Measurements from ENCODE around the gene ABHD8. TPM values are rescaled to one million over a fixed set of nuclear protein-coding genes. Genes with fewer than 3 reads are reported as not detected.

Gene ABHD8
- total and polyA plus RNA-seq, 4 donors: 15.9 to 35.6 (median 26.4) TPM

DNA sequence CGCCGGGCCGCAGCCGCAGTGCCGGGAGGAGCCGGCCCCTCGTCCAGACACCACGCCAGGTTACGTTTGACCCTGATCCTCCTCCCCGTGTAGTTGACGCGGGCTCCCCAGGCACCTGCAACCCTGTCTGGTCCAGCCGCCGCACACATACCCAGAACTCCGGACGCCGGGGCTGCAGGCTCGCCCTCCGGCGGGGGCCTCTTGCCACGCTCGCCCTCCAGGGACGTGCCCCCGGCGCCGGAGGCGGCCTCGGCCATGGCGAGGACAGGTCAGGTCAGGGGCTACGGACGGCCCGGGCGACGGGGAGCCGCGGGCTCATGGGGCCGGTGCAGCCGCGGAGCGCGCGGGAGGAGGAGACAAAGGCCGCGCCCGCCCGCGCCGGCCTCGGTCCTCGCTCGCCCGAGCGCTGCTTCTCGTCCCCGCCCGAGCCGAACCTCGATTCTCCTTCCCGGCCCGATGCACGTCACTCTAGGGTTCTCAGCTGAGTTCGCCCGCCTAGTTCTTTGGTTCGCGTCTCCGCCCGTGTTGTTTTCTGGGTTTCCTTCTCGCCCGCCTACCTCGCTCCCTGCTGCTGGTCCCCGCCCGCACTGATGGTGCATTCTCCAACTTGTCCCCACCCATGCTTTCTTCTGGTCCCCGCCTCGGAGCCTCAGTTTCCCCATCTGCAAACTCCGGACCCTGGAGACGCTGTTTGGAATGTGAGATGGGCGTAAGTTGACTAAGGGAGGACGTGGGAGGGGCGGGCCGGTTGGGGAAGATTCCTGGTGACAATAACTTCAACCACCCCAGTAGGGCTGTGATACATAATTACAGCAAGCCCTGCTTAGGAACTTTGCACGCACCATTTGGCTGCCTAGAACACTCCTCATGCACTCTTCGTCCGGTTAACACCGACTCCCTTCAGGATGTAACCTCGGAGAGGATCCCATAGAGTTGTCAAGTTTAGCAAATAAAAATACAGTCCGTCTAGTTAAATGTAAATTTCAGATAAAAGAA is 31.5 kb upstream of the ABHD8 start, which contains the start of gene ANO8:
Gene ANO8 (minus strand): TSS at position 442 of the 996 bp plus-strand sequence. CDS start 185 bp downstream, at position 257.
- peak within 1 kb of the TSS; percentile 71 for H3K27ac ChIP-seq (ENCODE audit: low read depth, low read length)
- no peaks in the 10 kb centered on the region for H3K9me3 ChIP-seq (ENCODE audit: control insufficient read depth, insufficient read depth, low read length)
- peaks cover 54% of the 10 kb centered on the region for H3K36me3 ChIP-seq (ENCODE audit: control insufficient read depth, insufficient read depth, low read length)
- H3K4me3 ChIP-seq (ENCODE audit: low read depth, low read length): peak within 1 kb of the TSS; percentile 60
- no peaks in the 10 kb centered on the region for H3K27me3 ChIP-seq (ENCODE audit: control insufficient read depth, insufficient read depth, low read length)
- H3K4me1 ChIP-seq (ENCODE audit: control insufficient read depth, insufficient read depth, low read length): peaks cover 61% of the 10 kb centered on the region
- DNase-seq (ENCODE audit: low read depth in 4 of 6, low spot score in 6 of 6): peak; percentile 94 to 100 (median 97)
- WGBS (ENCODE audit: insufficient coverage): under 1% methylated on average over 72 of the region's 86 CpGs

- no peak overlapping the region for H3K27ac ChIP-seq (ENCODE audit: low read depth, low read length)
- H3K4me3 ChIP-seq (ENCODE audit: low read depth, low read length): peak overlapping the region; percentile 60
- DNase-seq (ENCODE audit: low read depth in 4 of 6, low spot score in 6 of 6): peak in 2 of 6 donors; percentile 60 to 61
- WGBS (ENCODE audit: insufficient coverage): 36% methylated on average over 52 of the region's 52 CpGs
- H3K4me1 ChIP-seq (ENCODE audit: control insufficient read depth, insufficient read depth, low read length): peaks cover 66% of the 10 kb centered on the region
- no peaks in the 10 kb centered on the region for H3K27me3 ChIP-seq (ENCODE audit: control insufficient read depth, insufficient read depth, low read length)
- peaks cover 54% of the 10 kb centered on the region for H3K36me3 ChIP-seq (ENCODE audit: control insufficient read depth, insufficient read depth, low read length)
- H3K9me3 ChIP-seq (ENCODE audit: control insufficient read depth, insufficient read depth, low read length): no peaks in the 10 kb centered on the region
Observed at GRCh38 chr19:17333611-17334413, 30.6 kb upstream of the ABHD8 start.

- DNase-seq (ENCODE audit: low read depth in 4 of 6, low spot score in 6 of 6): peak in 1 of 6 donors; percentile 55
- Histone ChIP-seq H3K4me1 (ENCODE audit: control insufficient read depth, insufficient read depth, low read length) (peaks cover 63% of the 10 kb centered on the region), H3K36me3 (ENCODE audit: control insufficient read depth, insufficient read depth, low read length) (peaks cover 53% of the 10 kb centered on the region), H3K4me3 (ENCODE audit: low read depth, low read length) (no peak overlapping the region), H3K27me3 (ENCODE audit: control insufficient read depth, insufficient read depth, low read length) (no peaks in the 10 kb centered on the region), H3K27ac (ENCODE audit: low read depth, low read length) (no peak overlapping the region), H3K9me3 (ENCODE audit: control insufficient read depth, insufficient read depth, low read length) (no peaks in the 10 kb centered on the region)
- 93% methylated on average over 45 of the region's 45 CpGs for WGBS (ENCODE audit: insufficient coverage)
Observed at GRCh38 chr19:17332677-17333581, 29.7 kb upstream of the ABHD8 start.

- H3K36me3 ChIP-seq (ENCODE audit: control insufficient read depth, insufficient read depth, low read length): peaks cover 57% of the 10 kb centered on the region
- H3K4me1 ChIP-seq (ENCODE audit: control insufficient read depth, insufficient read depth, low read length): peaks cover 63% of the 10 kb centered on the region
- DNase-seq (ENCODE audit: low read depth in 4 of 6, low spot score in 6 of 6): no peak
- H3K27me3 ChIP-seq (ENCODE audit: control insufficient read depth, insufficient read depth, low read length): no peaks in the 10 kb centered on the region
- no peak overlapping the region for H3K4me3 ChIP-seq (ENCODE audit: low read depth, low read length)
- no peak overlapping the region for H3K27ac ChIP-seq (ENCODE audit: low read depth, low read length)
- H3K9me3 ChIP-seq (ENCODE audit: control insufficient read depth, insufficient read depth, low read length): no peaks in the 10 kb centered on the region
- WGBS (ENCODE audit: insufficient coverage): 89% methylated on average over 8 of the region's 8 CpGs
Observed at GRCh38 chr19:17332360-17332676, 29.1 kb upstream of the ABHD8 start.

GRCh38 chr19:17331045-17331558 is 27.9 kb upstream of the ABHD8 start:
- no peaks in the 10 kb centered on the region for H3K9me3 ChIP-seq (ENCODE audit: control insufficient read depth, insufficient read depth, low read length)
- 82% methylated on average over 12 of the region's 13 CpGs for WGBS (ENCODE audit: insufficient coverage)
- H3K4me1 ChIP-seq (ENCODE audit: control insufficient read depth, insufficient read depth, low read length): peaks cover 68% of the 10 kb centered on the region
- peaks cover 69% of the 10 kb centered on the region for H3K36me3 ChIP-seq (ENCODE audit: control insufficient read depth, insufficient read depth, low read length)
- DNase-seq (ENCODE audit: low read depth in 4 of 6, low spot score in 6 of 6): no peak
- H3K4me3 ChIP-seq (ENCODE audit: low read depth, low read length): no peak overlapping the region
- H3K27ac ChIP-seq (ENCODE audit: low read depth, low read length): no peak overlapping the region
- H3K27me3 ChIP-seq (ENCODE audit: control insufficient read depth, insufficient read depth, low read length): no peaks in the 10 kb centered on the region

GRCh38 chr19:17330262-17331044 is 27.2 kb upstream of the ABHD8 start:
- Histone ChIP-seq H3K4me1 (ENCODE audit: control insufficient read depth, insufficient read depth, low read length) (peaks cover 66% of the 10 kb centered on the region), H3K9me3 (ENCODE audit: control insufficient read depth, insufficient read depth, low read length) (no peaks in the 10 kb centered on the region), H3K4me3 (ENCODE audit: low read depth, low read length) (no peak overlapping the region), H3K36me3 (ENCODE audit: control insufficient read depth, insufficient read depth, low read length) (peaks cover 71% of the 10 kb centered on the region), H3K27ac (ENCODE audit: low read depth, low read length) (no peak overlapping the region), H3K27me3 (ENCODE audit: control insufficient read depth, insufficient read depth, low read length) (no peaks in the 10 kb centered on the region)
- DNase-seq (ENCODE audit: low read depth in 4 of 6, low spot score in 6 of 6): no peak
- WGBS (ENCODE audit: insufficient coverage): 93% methylated on average over 19 of the region's 24 CpGs

- Histone ChIP-seq H3K4me3 (ENCODE audit: low read depth, low read length) (no peak overlapping the region), H3K9me3 (ENCODE audit: control insufficient read depth, insufficient read depth, low read length) (no peaks in the 10 kb centered on the region), H3K4me1 (ENCODE audit: control insufficient read depth, insufficient read depth, low read length) (peaks cover 67% of the 10 kb centered on the region), H3K27ac (ENCODE audit: low read depth, low read length) (no peak overlapping the region), H3K27me3 (ENCODE audit: control insufficient read depth, insufficient read depth, low read length) (no peaks in the 10 kb centered on the region), H3K36me3 (ENCODE audit: control insufficient read depth, insufficient read depth, low read length) (peaks cover 79% of the 10 kb centered on the region)
- no peak for DNase-seq (ENCODE audit: low read depth in 4 of 6, low spot score in 6 of 6)
- 72% methylated on average over 50 of the region's 51 CpGs for WGBS (ENCODE audit: insufficient coverage)
Observed at GRCh38 chr19:17329366-17330261, 26.4 kb upstream of the ABHD8 start.

All from spinal cord (tissue), 10 donors.